ENCODE results near the gene ADAP1. TPM values are rescaled to one million over a fixed set of nuclear protein-coding genes. Genes with fewer than 3 reads are reported as not detected.

The ADAP1 gene
- total RNA-seq, 2 donors from 2014 or later: 4.2 to 7.7 TPM

- H3K27me3 ChIP-seq: no peaks in the 10 kb centered on the region
- no peak for TF ChIP-seq CTCF (IDR thresholded peaks at IDR 0.05)
- no peak for DNase-seq (ENCODE audit: low spot score)
- H3K27ac ChIP-seq: no peak overlapping the region
- H3K4me1 ChIP-seq: peaks cover 0 to 14% of the 10 kb centered on the region in 2 donors
- H3K4me3 ChIP-seq: no peak overlapping the region
- peaks cover 70% of the 10 kb centered on the region for H3K36me3 ChIP-seq
- no peaks in the 10 kb centered on the region for H3K9me3 ChIP-seq
Measured at GRCh38 chr7:894927-895450, 59.5 kb downstream of the ADAP1 start.

GRCh38 chr7:894164-894867 lies 60.2 kb downstream of the ADAP1 start:
- Histone ChIP-seq H3K27ac (no peak overlapping the region), H3K4me3 (no peak overlapping the region), H3K4me1 (peaks cover 0 to 14% of the 10 kb centered on the region in 2 donors), H3K27me3 (no peaks in the 10 kb centered on the region), H3K9me3 (no peaks in the 10 kb centered on the region), H3K36me3 (peaks cover 72% of the 10 kb centered on the region)
- no peak for DNase-seq (ENCODE audit: low spot score)
- TF ChIP-seq CTCF (IDR thresholded peaks at IDR 0.05): no peak

GRCh38 chr7:893686-894085 lies 60.8 kb downstream of the ADAP1 start:
- H3K27ac ChIP-seq: no peak overlapping the region
- H3K4me1 ChIP-seq: peaks cover 0 to 14% of the 10 kb centered on the region in 2 donors
- H3K27me3 ChIP-seq: no peaks in the 10 kb centered on the region
- H3K36me3 ChIP-seq: peaks cover 78% of the 10 kb centered on the region
- H3K4me3 ChIP-seq: no peak overlapping the region
- DNase-seq (ENCODE audit: low spot score): no peak
- no peak for TF ChIP-seq CTCF (IDR thresholded peaks at IDR 0.05)
- H3K9me3 ChIP-seq: no peaks in the 10 kb centered on the region

GRCh38 chr7:892648-893593 lies 61.6 kb downstream of the ADAP1 start:
- peaks cover 0 to 8% of the 10 kb centered on the region in 2 donors for H3K4me1 ChIP-seq
- no peak for DNase-seq (ENCODE audit: low spot score)
- no peak for TF ChIP-seq CTCF (IDR thresholded peaks at IDR 0.05)
- no peaks in the 10 kb centered on the region for H3K9me3 ChIP-seq
- peaks cover 82% of the 10 kb centered on the region for H3K36me3 ChIP-seq
- H3K4me3 ChIP-seq: no peak overlapping the region
- no peaks in the 10 kb centered on the region for H3K27me3 ChIP-seq
- H3K27ac ChIP-seq: no peak overlapping the region

GRCh38 chr7:891805-892204 lies 62.7 kb downstream of the ADAP1 start:
- H3K27ac ChIP-seq: no peak overlapping the region
- no peak overlapping the region for H3K4me3 ChIP-seq
- H3K36me3 ChIP-seq: peaks cover 88% of the 10 kb centered on the region
- no peak for TF ChIP-seq CTCF (IDR thresholded peaks at IDR 0.05)
- no peak for DNase-seq (ENCODE audit: low spot score)
- H3K27me3 ChIP-seq: no peaks in the 10 kb centered on the region
- H3K4me1 ChIP-seq: peaks cover 0 to 9% of the 10 kb centered on the region in 2 donors
- no peaks in the 10 kb centered on the region for H3K9me3 ChIP-seq

Data from right atrium auricular region (tissue), 2 donors.